GM21576 (cell line): Measurements from ENCODE around the gene DOCK10.

ENCODE experiments used
- ATAC-seq: cut with Tn5 transposase; IDR thresholded peaks from one replicate; pipeline ENCODE4 v1.9.1; 2021; ENCODE audit warnings: mild to moderate bottlenecking, moderate library complexity; ENCODE audit not compliant: unreplicated experiment

DOCK10 gene

DNA sequence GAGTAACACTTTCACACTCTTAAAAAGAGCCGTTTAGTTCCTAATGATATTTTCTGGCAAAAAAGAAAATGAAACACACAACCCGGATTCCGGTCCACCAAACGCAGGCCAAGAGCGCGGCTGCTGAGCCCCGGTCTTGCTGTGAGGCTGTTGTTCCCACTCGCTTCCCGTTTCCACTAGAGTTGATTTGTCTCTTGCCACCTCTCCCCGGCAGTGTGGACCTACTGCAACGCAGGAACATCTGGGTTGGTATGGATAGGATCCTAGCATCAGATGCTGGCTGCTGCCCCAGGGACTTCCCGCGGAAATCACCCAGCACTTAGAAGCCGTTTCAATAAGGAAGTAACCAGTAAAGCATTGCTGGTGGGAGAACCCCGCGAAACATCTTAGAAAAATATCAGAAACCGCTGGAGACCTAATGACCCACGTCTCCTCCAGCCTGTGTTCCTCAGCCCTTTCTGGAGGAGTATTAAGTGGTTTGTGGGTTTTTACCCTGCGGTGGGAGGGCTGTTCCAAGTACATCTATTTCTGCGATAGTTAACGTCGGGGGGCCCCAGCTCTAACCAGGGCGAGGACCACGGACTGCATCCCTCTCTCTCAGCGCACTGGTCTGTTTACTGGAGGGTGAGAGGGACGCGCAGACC lies 939 bp downstream of the DOCK10 start:
- ATAC-seq = peak; percentile 63

- peak; percentile 26 for ATAC-seq
Measured at GRCh38 chr2:225040856-225041206, 1.4 kb downstream of the DOCK10 start.

- no peak for ATAC-seq
Measured at GRCh38 chr2:225040142-225040541, 2.1 kb downstream of the DOCK10 start.

GRCh38 chr2:225038231-225038523 lies 4.1 kb downstream of the DOCK10 start:
- no peak for ATAC-seq

- ATAC-seq = no peak
Measured at GRCh38 chr2:225037415-225038230, 4.6 kb downstream of the DOCK10 start.

DNA sequence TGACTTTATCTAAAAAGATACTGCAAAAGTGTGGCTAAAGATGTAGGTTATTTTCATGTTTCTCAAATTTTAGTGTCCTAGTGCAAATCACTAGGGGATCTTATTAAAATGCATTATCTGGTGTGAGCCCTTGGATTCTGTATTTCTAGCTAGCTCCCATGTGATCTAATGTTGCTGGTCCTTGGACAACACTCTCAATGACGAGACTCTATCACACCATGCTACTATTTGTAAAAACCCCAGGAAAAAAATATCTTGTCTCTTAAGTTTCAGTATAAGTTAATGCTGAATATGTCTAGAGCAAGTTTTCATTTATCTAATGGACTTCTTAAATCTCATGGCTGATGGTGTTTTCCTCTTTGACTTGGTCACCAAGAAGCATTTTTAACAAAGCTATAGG lies 5.8 kb downstream of the DOCK10 start:
- ATAC-seq = no peak

DNA sequence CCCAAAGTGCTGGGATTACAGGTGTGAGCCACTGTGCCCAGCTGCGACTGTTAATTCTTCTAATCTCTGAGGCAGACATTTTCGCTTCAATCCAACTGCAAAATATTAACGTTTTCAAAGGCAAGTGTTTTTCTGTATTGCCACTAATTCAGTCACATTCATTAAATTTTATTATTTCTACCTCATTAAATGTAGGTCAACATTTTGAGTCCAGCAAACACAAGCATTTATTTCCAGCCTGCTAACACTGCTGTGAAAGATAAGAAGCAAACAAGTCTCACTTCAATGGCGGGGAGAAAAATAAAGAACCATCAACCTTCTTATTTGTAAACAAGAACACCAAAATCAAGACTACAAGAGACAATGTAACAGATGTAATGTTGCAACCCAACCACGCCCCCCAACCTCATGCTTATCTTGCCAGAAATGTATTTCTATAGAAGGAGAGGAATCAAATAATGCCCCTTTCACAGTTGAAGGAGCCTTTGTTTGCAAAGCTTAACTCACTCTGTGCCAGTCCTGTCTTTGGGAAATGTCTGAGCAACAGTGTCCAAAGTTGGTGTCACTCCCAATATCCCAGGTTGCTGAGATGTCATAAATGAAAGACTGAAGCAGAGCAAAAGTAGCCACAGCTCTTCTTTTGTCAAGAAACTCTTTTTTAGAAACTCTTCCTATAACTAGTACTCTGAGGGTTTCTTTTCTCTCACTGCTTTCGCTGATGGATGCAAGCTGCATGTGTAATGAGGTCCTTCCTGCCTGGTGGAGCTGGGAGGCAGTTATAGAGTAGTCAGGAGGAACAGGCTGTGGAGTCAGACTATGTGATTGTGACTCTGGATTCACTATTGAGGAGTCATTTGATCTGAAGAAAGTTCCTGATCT lies 8.6 kb downstream of the DOCK10 start:
- no peak for ATAC-seq

DNA sequence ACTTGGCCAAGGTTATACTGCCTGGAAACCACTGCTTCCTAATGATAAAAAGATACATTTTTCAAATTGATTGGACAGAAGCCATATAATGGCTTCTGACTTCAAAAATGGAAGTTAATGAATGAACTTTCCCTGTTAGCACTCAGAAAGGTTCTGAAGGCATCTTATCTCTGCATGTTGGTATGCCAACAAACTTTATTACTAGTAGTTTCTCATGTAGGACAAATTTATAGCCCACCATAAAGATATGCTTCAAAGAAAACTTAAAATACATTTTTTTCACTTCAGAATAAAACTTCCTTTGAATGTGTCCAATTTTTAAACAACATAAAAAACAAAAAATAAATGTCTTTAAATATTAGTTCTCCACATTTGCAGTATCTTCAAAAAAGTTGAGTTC lies 10.0 kb downstream of the DOCK10 start:
- no peak for ATAC-seq

DNA sequence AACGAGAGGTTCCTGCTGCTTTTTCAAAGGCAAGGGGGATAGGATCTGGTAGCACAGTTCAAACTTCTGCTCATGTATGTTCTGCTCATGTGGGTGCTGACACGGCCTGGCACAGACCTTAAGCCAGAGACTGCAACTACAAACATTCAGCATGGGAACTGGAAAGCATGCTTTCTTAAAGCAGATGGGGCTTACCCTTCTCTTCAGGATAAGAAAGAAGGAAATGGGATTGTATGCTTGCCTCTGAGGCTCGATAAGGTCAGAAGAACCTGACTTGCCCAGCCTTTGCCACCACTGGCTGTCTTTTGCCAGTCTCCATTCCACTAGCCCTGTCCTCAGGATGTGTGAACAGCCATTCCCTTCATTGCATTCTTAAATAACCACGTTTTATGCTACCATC lies 10.7 kb downstream of the DOCK10 start:
- ATAC-seq = no peak

- no peak for ATAC-seq
Measured at GRCh38 chr2:225030893-225031292, 11.4 kb downstream of the DOCK10 start.

- no peak for ATAC-seq
Measured at GRCh38 chr2:225030203-225030602, 12.1 kb downstream of the DOCK10 start.

DNA sequence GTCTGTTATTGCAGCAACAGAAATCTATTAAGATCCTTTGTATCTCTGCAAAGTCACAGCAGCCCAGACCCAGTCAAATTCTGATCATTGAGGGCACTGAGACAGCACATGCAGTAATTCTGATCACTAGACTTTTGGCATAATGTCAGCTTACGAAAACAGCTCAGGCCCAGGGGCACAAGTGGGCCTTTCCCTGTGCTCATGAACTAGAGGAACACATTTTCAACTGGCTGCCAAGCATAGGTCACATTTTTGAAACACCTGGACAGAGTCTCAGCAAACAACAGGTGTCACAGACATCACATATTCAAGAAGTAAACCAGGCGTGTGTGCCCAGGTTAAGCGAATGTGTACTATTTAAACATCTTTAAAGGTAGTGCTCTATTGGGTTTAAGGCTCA lies 13.7 kb downstream of the DOCK10 start:
- ATAC-seq = no peak

- ATAC-seq = no peak
Measured at GRCh38 chr2:225027061-225027762, 15.1 kb downstream of the DOCK10 start.

DNA sequence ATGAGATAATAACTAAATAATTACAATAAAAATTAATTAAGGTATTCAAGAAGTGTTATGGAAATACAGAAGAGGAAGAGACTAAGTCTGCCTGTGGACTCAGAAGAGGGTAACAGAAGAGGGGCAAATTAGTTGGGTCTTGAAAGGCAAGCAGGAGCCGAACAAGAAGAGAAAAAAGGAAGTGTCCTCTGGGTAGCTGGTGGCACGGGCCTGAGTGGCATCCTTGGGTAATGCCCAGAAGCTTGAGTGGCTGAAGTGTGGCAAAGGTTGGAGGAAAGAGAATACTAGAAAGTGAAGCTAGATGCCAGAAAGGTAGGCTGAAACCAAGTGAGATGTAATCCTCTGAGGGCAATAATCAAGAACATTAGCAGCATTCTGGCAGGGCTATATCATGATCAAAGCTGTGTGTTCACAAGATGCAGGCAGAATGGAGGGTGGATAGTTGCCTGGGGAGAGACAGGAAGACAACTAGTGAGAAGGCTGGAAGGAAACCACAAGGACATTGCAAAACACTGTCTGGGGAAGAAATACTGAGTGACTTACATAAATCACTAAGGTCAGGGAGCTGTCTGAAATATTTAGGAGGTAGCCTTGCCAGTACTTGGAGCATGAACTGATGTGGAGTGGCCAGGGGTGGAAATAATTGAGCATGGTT lies 16.2 kb downstream of the DOCK10 start:
- ATAC-seq = no peak

DNA sequence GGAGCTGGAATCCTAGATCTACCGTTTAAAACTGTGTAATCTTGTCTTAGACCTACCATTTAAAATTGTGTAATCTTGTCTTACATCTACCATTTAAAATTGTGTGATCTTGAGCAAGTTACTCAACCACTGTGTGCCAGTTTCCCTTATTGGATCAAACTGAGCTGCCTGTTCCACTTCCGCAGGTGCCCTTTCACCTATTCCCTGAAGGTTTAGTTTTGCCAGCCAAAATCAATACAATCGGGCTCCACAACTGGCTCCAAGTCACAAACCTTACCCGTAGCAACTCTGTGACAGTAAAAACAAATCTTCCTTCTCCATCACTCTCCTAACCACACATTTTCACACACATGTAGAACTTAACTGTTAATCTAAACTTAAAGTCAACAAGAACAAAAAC lies 20.1 kb downstream of the DOCK10 start:
- no peak for ATAC-seq

DNA sequence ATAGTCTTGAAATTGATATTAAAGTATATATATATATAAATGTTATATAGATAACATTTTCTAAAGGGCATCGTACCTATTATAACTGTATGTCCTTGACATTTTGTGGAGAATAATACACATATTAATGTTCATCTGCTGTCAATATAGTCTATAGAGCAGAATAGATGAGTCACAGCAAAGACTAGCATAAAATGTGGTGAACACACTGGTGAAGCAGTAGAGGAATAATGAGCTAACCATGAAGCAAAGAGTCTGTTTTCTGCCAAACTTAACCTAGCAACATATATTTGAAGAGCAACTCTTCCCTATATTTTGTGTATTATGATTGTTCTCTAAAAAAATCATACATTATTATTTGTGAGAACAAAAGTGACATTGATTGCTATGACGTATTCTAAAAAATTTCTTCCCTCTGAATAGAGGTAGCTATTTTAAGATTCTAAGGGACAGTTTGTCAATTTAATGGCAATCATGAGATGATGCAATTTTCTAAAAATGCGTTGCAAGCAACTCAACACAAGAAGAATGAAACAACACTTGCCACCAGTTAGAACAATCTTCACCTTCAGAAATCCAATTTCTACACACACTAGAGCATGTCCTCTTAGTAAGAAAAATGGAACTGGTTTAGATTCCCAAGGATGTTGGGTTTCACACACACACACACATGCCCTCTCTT lies 22.0 kb downstream of the DOCK10 start:
- no peak for ATAC-seq

DNA sequence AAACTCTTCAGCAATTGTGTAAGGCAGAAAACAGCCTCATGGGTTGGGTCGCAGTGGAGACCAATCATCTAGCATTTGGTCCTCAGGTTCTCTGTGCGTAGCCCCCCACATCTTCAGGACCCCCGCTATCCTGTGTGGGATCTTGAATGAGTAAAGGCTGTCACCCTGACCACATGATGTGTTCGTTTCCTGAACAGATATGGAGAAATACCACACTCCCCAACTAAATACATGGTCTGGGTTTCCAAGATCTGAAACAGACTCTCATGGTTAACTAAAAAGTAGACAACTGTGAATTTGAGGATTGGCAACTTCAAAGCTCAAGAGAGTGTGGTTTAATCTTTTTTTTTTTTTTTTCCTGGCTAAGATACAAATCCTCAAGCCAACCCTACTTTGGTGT lies 23.2 kb downstream of the DOCK10 start:
- ATAC-seq = no peak

DNA sequence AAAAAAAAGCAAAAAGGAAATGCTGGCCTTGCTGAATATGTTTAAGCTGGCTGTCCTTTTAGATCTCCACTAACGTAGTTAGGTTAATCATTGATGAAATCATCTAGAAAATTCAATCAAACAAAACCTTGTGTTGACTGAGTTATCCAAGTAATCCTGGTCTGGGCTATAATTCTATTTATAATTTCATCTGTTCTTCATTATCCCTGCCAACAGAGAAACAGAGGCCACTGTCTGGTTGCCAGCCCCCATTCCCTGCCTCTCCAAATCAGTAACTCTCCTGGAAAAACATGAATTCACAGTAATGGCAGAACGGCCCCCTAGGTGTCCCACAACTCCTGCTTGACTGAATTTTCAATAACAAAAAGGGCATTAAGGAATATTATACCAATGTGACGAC lies 24.6 kb downstream of the DOCK10 start:
- ATAC-seq = no peak

GRCh38 chr2:225017098-225017685 lies 25.1 kb downstream of the DOCK10 start:
- ATAC-seq = no peak
